HG03159 (cell line): Measurements from ENCODE around the gene CCR9.

ENCODE experiments used
- ATAC-seq: cut with Tn5 transposase; IDR thresholded peaks from one replicate; pipeline ENCODE4 v1.9.1; 2021; ENCODE audit warnings: mild to moderate bottlenecking, moderate library complexity; ENCODE audit not compliant: unreplicated experiment

CCR9 gene

GRCh38 chr3:45872569-45872968 is 13.8 kb upstream of the CCR9 start:
- no peak for ATAC-seq

DNA sequence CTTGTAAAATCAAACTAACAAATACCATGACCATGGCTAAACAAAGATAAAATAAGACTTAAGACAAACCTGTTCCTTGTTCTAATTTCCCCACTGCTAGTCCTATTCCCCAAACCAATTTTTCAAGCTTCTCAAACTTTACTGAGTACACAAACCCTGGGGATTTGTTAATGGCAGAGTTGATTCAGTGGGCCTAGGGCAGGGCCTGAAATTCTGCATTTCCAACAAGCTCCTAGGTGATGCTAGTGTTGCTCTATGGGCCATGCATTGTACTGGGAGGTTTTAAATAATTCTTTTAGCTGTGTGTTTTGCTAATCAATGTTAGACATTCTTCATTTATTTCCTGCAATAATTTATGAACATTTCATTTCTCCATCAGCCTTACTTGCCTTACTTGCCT is 13.3 kb upstream of the CCR9 start:
- no peak for ATAC-seq

- ATAC-seq = no peak
These were observed 12.7 kb upstream of the CCR9 start for GRCh38 chr3:45873638-45874037.

- no peak for ATAC-seq
These were observed 11.5 kb upstream of the CCR9 start for GRCh38 chr3:45874677-45875346.

GRCh38 chr3:45878124-45878523 is 8.2 kb upstream of the CCR9 start:
- no peak for ATAC-seq

DNA sequence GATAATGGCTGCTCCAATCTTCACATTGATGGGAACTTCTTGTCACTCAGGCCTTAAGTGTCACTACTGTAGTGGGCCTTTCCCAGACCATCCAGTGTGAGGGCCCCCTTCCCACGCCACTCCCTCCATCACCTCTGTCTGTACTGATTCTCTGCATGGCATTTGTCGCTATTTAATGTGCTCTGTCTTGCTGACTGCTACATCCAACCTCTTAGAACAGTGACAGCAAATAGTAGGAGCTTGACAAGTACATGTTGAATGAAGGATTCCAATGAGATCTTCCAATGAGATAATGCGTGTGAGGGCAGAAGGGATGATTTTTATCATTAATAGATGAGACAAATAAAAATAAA is 5.6 kb upstream of the CCR9 start:
- ATAC-seq = no peak

DNA sequence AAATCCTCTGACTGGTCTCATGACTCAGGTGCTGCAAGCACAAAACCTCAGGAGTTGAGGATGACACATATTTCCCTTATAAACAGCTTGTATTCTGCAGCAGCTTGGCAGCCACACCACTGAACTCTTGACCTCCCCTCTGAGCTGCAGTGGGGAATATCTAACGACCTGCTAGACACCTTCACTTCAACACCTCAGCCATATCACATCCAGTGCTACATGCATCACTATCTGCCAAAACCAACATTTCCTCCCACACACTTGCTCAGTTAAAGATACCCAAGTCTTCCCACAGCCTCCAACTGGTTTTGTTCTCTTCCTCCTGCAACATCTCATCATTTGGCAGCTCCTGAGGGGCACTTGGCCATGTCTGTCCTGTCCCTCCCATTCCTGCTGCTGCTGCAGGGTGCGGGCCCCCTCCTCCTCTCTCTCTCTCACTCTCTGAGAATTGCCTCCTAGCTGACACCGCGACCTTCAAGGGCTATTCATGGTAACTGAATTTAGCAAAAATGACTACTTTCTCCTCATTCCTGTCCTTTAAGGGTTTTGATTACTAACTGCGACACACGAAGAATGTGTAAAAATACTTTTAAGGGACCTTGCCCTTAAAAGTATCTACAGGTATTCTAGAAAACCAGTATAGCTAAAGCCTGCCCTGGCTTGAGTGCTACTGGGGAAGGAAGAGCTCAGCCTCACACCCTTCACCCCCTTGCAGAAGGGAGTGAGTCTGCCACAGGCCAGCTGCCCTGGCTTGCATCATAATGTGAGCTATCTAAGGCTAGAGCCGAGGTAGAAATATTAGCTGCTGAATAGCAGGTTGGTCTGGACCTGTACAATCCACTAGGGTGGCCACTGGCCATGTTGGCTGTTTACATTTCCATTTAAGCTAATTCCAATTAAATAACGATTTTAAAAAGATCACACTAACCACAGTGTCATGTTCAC is 5.0 kb upstream of the CCR9 start:
- no peak for ATAC-seq

DNA sequence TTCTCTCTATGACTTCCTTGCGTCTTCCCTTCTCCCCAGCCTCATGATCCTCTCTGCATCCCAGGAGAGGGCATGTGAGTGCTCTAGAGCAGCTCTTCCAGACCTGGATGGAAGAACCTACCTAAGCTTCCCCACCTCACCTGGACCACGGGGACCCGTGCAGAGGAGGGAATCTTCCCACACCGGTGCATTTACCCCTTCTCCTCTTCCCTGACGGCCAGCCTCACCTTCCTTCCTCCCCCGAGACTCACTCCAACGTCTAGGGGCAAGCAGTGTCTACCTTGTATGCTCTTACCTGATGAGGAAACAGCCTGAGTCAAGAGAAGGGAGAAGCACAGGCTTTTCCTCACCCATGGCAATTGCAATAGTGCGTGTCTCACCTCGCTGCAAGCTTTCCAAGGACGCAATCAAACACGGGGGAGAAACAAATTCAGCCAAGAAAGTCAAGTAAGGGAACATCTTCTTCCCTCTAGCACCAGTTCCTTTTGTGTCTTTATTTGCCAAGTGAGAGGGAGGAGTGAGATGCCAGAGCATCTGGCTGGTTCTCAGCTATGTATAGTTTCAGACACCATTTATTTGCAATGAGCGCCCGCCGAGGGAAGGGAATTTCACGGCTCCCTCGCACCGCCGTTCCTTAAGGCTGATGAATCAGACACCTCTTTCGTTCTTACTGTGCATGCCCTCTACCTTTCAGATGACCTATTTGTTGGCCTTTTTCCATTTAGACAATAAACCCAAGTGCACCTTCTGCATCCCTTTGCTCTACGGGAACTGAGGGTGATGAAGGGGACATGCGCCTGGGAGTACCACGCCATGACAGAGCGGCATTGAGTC is 1.8 kb upstream of the CCR9 start:
- ATAC-seq = no peak

DNA sequence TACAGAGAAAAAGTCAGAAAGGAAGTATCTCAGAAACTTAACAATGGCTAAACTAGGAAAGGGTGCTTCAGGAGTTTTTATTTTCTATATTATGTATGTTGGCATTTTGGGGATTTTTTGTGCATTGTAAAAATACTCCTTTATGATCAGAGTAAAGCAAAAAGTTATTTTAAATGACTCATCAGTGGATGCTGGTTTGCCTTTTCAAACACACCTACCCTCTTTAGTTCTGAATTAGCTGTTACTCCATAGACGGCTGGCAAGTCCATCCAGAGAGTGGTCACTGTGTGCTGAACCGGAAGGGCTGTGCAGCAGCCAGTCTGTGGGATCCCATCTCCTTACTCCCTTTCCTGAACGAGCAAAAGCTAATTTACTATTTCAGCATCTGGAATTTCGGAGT is 942 bp downstream of the CCR9 start:
- no peak for ATAC-seq

- ATAC-seq = no peak
These were observed 1.6 kb downstream of the CCR9 start for GRCh38 chr3:45887759-45888511.

DNA sequence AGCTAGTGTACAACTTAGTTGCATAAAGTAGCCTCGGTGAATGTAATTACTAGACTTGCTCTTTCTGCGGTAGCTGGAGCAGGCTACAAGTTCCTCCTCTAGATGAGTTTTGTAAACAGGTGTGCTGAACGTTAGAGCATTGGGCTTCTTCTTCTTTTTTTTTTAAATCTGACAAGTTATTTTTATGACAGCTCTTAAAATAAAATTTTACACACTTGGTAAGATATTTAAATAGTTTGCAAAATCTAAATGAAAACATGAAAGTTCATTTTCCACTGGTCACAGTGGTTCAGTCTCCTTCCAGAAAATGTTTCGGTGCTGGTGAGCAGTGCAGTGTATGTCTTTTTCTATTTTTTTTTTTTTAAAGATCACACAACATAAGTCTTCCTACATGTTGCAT is 3.0 kb downstream of the CCR9 start:
- no peak for ATAC-seq

DNA sequence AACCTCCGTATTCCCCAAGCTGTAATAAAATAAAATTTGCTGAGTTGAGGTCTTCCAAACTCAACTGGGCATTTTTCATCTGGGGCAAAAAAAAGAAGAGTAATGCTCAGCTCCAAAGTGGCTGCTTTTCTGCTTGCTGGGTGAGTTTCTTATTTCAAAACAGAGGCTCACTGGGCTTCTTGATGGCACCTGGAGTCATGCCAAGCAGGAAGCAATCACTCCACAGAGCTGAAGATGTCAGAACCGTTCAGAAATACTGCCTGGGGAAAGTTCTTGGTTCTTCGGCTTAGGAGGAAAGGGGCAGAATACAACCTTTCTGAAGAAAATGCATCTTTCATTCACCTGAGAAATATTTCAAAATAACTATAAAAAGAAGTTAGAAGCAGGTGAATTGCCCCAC is 4.1 kb downstream of the CCR9 start:
- ATAC-seq = no peak

- no peak for ATAC-seq
These were observed 5.8 kb downstream of the CCR9 start for GRCh38 chr3:45892161-45892560.

DNA sequence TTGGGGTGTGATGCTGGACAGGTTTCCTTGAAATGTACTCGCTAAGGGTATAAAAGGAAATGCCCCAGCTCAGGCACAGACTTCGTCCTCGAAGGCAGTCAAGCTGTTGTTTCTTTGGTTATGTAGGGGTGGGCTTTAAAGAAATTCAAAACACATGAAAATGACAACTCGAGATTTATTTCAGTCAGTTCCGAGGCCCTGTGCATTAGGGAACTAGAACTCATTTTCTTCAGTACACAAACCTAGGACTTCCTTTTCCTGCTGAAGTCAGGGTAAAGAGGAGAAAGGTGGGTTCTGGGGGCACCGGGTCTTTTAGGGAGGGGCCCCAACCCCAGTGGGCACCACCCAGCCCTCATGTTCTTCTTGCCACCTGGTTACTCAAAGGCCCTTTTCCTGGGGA is 7.7 kb downstream of the CCR9 start:
- no peak for ATAC-seq

- ATAC-seq = no peak
These were observed 9.5 kb downstream of the CCR9 start for GRCh38 chr3:45895686-45896468.

DNA sequence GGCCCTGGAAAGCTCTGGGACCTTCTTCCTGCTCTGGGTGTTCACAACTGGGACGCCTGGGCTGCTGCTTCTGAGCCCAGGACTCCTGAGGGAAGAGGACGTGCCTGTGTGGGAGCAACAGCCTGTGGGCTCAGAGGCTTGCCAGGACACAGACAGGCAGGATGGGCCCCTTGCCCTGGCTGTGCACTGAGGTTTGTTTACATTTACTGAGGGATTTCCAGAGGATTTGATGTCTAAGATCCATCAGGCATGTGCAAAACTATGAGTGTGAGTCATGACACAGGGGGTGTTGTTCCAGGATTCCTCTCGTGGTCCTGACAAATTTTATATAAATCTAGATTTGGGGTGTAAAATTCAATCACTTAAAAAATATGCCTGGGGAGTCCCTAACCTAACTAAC is 10.6 kb downstream of the CCR9 start:
- no peak for ATAC-seq

GRCh38 chr3:45904931-45905330 is 18.6 kb downstream of the CCR9 start:
- no peak for ATAC-seq

DNA sequence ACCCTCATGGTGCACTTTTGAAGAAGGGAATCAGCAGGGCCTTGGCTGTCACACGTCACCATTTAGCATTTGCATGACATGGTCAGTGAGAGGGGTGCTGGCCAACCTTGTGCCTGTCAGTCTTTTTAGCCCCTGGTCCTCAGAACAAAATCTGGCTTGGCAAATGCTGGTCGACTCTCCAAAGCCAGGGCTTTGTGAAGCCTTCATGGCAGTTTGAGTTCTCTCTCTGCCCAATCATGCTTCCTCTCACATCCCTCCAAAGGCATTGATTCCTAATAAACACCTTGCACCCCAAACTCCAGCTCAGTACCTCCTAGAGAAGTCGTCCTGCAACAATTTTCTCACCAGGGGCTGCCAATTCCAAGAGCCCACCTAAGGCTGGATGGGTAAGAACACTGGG is 19.4 kb downstream of the CCR9 start:
- no peak for ATAC-seq

- no peak for ATAC-seq
These were observed 20.5 kb downstream of the CCR9 start for GRCh38 chr3:45906681-45907407.
